H9 (cell line): ENCODE measurements around the gene NOXA1. TPM values are rescaled to one million over a fixed set of nuclear protein-coding genes. Genes with fewer than 3 reads are reported as not detected.

Experiments used
- DNase-seq: peaks from one replicate; pipeline ENCODE4 v3.0.0-alpha.2; 2017
- H2AFZ ChIP-seq: one replicate; pipeline ENCODE4 v1.6.1; 2013; ENCODE audit warnings: mild to moderate bottlenecking, low read length, control low read depth, moderate library complexity
- H2AK5ac ChIP-seq: 2 replicates; pipeline ENCODE4 v1.6.1; 2013; ENCODE audit warnings: low read length, control low read depth, mixed read lengths; ENCODE audit not compliant: insufficient read length
- H2BK120ac ChIP-seq: one replicate; pipeline ENCODE4 v1.6.1; 2013; ENCODE audit warnings: low read depth, mild to moderate bottlenecking, low read length, control low read depth, inconsistent platforms; ENCODE audit not compliant: poor library complexity, severe bottlenecking
- H2BK12ac ChIP-seq: 2 replicates; pipeline ENCODE4 v1.6.1; 2013; ENCODE audit warnings: low read length, control low read depth, mixed read lengths, low read depth; ENCODE audit not compliant: insufficient read length
- H2BK15ac ChIP-seq: 2 replicates; pipeline ENCODE4 v1.6.1; 2013; ENCODE audit warnings: low read depth, low read length, control low read depth
- H2BK20ac ChIP-seq: one replicate; pipeline ENCODE4 v1.6.1; 2013; ENCODE audit warnings: low read depth, mild to moderate bottlenecking, low read length, control low read depth, inconsistent platforms; ENCODE audit not compliant: poor library complexity, severe bottlenecking
- H2BK5ac ChIP-seq: 2 replicates; pipeline ENCODE4 v1.6.1; 2013; ENCODE audit warnings: low read length, control low read depth, mixed read lengths; ENCODE audit not compliant: insufficient read length
- H3K14ac ChIP-seq: 2 replicates; pipeline ENCODE4 v1.6.1; 2013; ENCODE audit warnings: low read length, control low read depth; ENCODE audit not compliant: insufficient read depth
- H3K18ac ChIP-seq: 2 replicates; pipeline ENCODE4 v1.6.1; 2013; ENCODE audit warnings: low read depth, mild to moderate bottlenecking, mixed read lengths, low read length, control low read depth; ENCODE audit not compliant: insufficient read length
- H3K23ac ChIP-seq: 2 replicates; pipeline ENCODE4 v1.6.1; 2013; ENCODE audit warnings: low read length, control low read depth, mixed read lengths, low read depth; ENCODE audit not compliant: insufficient read length
- H3K23me2 ChIP-seq: 2 replicates; pipeline ENCODE4 v1.6.1; 2013; ENCODE audit warnings: low read depth, mild to moderate bottlenecking, mixed read lengths, low read length, control low read depth; ENCODE audit not compliant: insufficient read length, poor library complexity, severe bottlenecking
- H3K27ac ChIP-seq: 2 replicates; pipeline ENCODE4 v1.5.1; 2013; ENCODE audit warnings: low read length, control low read depth, mixed read lengths, low read depth; ENCODE audit not compliant: insufficient read length
- H3K27me3 ChIP-seq: 2 replicates; pipeline ENCODE4 v1.6.1; 2013; ENCODE audit warnings: low read length, control low read depth, inconsistent platforms; ENCODE audit not compliant: insufficient read depth
- H3K4ac ChIP-seq: 2 replicates; pipeline ENCODE4 v1.6.1; 2013; ENCODE audit warnings: low read depth, mild to moderate bottlenecking, control low read depth, inconsistent platforms, low read length, moderate library complexity
- H3K4me1 ChIP-seq: 2 replicates; pipeline ENCODE4 v1.6.1; 2013; ENCODE audit warnings: low read length, control low read depth, inconsistent platforms; ENCODE audit not compliant: insufficient read depth
- H3K4me2 ChIP-seq: 2 replicates; pipeline ENCODE4 v1.6.1; 2013; ENCODE audit warnings: low read length, control low read depth, mixed read lengths; ENCODE audit not compliant: insufficient read length, insufficient read depth
- H3K56ac ChIP-seq: 2 replicates; pipeline ENCODE4 v1.6.1; 2013; ENCODE audit warnings: low read depth, mild to moderate bottlenecking, mixed read lengths, low read length, control low read depth; ENCODE audit not compliant: insufficient read length
- H3K79me1 ChIP-seq: 2 replicates; pipeline ENCODE4 v1.6.1; 2013; ENCODE audit warnings: low read depth, mild to moderate bottlenecking, moderate library complexity, low read length, control low read depth, inconsistent platforms; ENCODE audit not compliant: insufficient read depth, poor library complexity, severe bottlenecking
- H3K79me2 ChIP-seq: 2 replicates; pipeline ENCODE4 v1.6.1; 2013; ENCODE audit warnings: low read length, control low read depth, inconsistent platforms; ENCODE audit not compliant: insufficient read depth
- H3K9ac ChIP-seq: 2 replicates; pipeline ENCODE4 v1.6.1; 2013; ENCODE audit warnings: low read length, control low read depth, mixed read lengths; ENCODE audit not compliant: insufficient read length; ENCODE audit errors: extremely low read depth
- H3K9me3 ChIP-seq: one replicate; pipeline ENCODE4 v1.6.1; 2013; ENCODE audit warnings: low read depth, low read length, inconsistent platforms; ENCODE audit not compliant: control insufficient read depth
- H3T11ph ChIP-seq: one replicate; pipeline ENCODE4 v1.6.1; 2013; ENCODE audit warnings: mild to moderate bottlenecking, low read length, control low read depth, inconsistent platforms
- H4K20me1 ChIP-seq: one replicate; pipeline ENCODE4 v1.6.1; 2013; ENCODE audit not compliant: control insufficient read depth, insufficient read length, insufficient read depth
- H4K5ac ChIP-seq: 2 replicates; pipeline ENCODE4 v1.6.1; 2013; ENCODE audit warnings: low read depth, mild to moderate bottlenecking, mixed read lengths, low read length, control low read depth; ENCODE audit not compliant: insufficient read length
- H4K8ac ChIP-seq: replicated peaks from 2 replicates; pipeline ENCODE4 v1.6.1; 2013; ENCODE audit warnings: low read length, control low read depth, mixed read lengths, low read depth; ENCODE audit not compliant: insufficient read length
- H4K91ac ChIP-seq: 2 replicates; pipeline ENCODE4 v1.6.1; 2013; ENCODE audit warnings: low read depth, mild to moderate bottlenecking, moderate library complexity, mixed read lengths, low read length, control low read depth; ENCODE audit not compliant: insufficient read length
- H3K27ac Mint-ChIP-seq, 3 experiments: 2 replicates in 2 of 3; 3 replicates in 1 of 3; pipeline ENCODE4 v1.8.0; 2020 to 2021; ENCODE audit warnings: mixed read lengths in 3 of 3, mild to moderate bottlenecking in 1 of 3, moderate library complexity in 1 of 3
- H3K27me3 Mint-ChIP-seq: 2 replicates; pipeline ENCODE4 v1.8.0; 2021; ENCODE audit warnings: low read depth, mild to moderate bottlenecking, moderate library complexity, mixed read lengths
- H3K36me3 Mint-ChIP-seq, 3 experiments: 2 replicates in 2 of 3; 3 replicates in 1 of 3; pipeline ENCODE4 v1.8.0; 2020 to 2021; ENCODE audit warnings: low read depth in 3 of 3, mixed read lengths in 3 of 3; ENCODE audit not compliant: insufficient read depth in 1 of 3
- H3K4me1 Mint-ChIP-seq, 2 experiments: 2 replicates each; pipeline ENCODE4 v1.8.0; 2020; ENCODE audit warnings: mixed read lengths in 2 of 2
- H3K4me3 Mint-ChIP-seq, 2 experiments: 2 replicates in 1 of 2; 3 replicates in 1 of 2; pipeline ENCODE4 v1.8.0; 2020 to 2021; ENCODE audit warnings: mild to moderate bottlenecking in 2 of 2, mixed read lengths in 2 of 2, moderate library complexity in 1 of 2
- H3K9me3 Mint-ChIP-seq, 2 experiments: 2 replicates in 1 of 2; 3 replicates in 1 of 2; pipeline ENCODE4 v1.8.0; 2020; ENCODE audit warnings: mild to moderate bottlenecking in 2 of 2, mixed read lengths in 2 of 2, moderate library complexity in 1 of 2
- WGBS: extraction: QIAGEN DNeasy Blood & Tissue Kit; methylation state at CpG from one replicate; pipeline ENCODE4 v1.1.7; 2013; ENCODE audit warnings: missing lambda C conversion rate, low lambda C conversion rate, mixed read lengths; ENCODE audit not compliant: insufficient read length; ENCODE audit errors: extremely low coverage; 5-methylcytosine and 5-hydroxymethylcytosine counted together
- total RNA-seq: library from RNA; stranded (reverse); gene quantifications from 2 replicates; pipeline ENCODE4 v1.2.1, GENCODE V29; 2021
- TF ChIP-seq, protein P1 (sequence below): fragments of 200-600 bp; sonication (generic); conservative IDR thresholded peaks from 3 replicates; pipeline ENCODE4 v1.8.0; 2021; ENCODE audit warnings: antibody characterized with exemption, mild to moderate bottlenecking

Gene NOXA1
- total RNA-seq, 1 experiment from 2014 or later = 2.0 TPM

DNA sequence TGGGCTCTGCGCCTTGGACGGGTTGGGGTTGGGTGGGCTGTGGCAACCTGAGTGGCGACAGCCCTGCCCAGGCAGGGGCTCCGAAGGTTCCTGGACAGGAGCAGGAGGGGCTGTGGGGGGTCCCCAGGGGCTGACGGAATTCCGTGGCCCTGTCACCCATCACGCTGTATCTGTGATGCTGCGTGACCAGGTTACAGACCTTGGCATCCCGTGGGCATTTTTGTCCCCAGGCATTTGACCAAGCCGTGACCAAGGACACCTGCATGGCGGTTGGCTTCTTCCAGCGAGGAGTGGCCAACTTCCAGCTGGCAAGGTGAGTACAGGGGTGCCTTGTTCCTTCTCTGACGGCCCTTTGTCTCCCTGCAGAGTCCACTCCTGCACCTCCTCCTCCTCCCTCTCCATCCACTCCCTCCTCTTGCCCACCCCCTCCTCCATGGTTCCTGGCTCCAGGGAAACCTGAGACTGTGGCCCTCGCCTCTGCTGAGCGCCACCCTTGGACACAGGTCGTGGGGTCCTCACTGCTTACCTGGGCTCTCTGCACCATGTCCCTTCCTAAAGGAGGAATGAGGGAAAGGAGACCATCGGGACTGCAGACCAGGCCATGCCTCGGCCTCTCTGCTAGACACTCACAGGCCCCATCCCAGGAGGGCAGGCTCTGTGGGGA, 3.0 kb downstream of the NOXA1 start:
- H3K36me3 Mint-ChIP-seq = no peaks in the 10 kb centered on the region

More for the DNA sequence above, 3.0 kb downstream of the NOXA1 start:
- no peaks in the 10 kb centered on the region for H4K20me1 ChIP-seq
- H3K27ac ChIP-seq = no peak overlapping the region
- Mint-ChIP-seq H3K27me3 (peaks cover 10% of the 10 kb centered on the region), H3K4me1 (peaks cover 5 to 7% of the 10 kb centered on the region in 2 experiments), H3K9me3 (no peaks in the 10 kb centered on the region), H3K27ac (no peak overlapping the region), H3K4me3 (no peak overlapping the region)
- no peak overlapping the region for H3K4me2 ChIP-seq
- H4K8ac ChIP-seq = no peak overlapping the region
- H3K23ac ChIP-seq = no peak overlapping the region
- H3K79me2 ChIP-seq = no peaks in the 10 kb centered on the region
- H3K27me3 ChIP-seq = no peaks in the 10 kb centered on the region
- H3K4me1 ChIP-seq = no peaks in the 10 kb centered on the region
- no peak overlapping the region for H3K4ac ChIP-seq
- H2AK5ac ChIP-seq = no peak overlapping the region
- no peak overlapping the region for H3K56ac ChIP-seq
- H3K79me1 ChIP-seq = no peaks in the 10 kb centered on the region
- H2BK20ac ChIP-seq = no peak overlapping the region
- H2BK5ac ChIP-seq = no peak overlapping the region
- no peak overlapping the region for H3T11ph ChIP-seq
- H3K14ac ChIP-seq = no peak overlapping the region
- WGBS = no CpG with 5 or more reads among the region's 18 CpGs
- peaks cover 11% of the 10 kb centered on the region for H3K23me2 ChIP-seq
- no peak overlapping the region for H4K5ac ChIP-seq
- H4K91ac ChIP-seq = no peak overlapping the region
- no peak overlapping the region for H3K9ac ChIP-seq
- TF ChIP-seq, protein P1, sequence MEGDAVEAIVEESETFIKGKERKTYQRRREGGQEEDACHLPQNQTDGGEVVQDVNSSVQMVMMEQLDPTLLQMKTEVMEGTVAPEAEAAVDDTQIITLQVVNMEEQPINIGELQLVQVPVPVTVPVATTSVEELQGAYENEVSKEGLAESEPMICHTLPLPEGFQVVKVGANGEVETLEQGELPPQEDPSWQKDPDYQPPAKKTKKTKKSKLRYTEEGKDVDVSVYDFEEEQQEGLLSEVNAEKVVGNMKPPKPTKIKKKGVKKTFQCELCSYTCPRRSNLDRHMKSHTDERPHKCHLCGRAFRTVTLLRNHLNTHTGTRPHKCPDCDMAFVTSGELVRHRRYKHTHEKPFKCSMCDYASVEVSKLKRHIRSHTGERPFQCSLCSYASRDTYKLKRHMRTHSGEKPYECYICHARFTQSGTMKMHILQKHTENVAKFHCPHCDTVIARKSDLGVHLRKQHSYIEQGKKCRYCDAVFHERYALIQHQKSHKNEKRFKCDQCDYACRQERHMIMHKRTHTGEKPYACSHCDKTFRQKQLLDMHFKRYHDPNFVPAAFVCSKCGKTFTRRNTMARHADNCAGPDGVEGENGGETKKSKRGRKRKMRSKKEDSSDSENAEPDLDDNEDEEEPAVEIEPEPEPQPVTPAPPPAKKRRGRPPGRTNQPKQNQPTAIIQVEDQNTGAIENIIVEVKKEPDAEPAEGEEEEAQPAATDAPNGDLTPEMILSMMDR = no peak
- no peaks in the 10 kb centered on the region for H3K9me3 ChIP-seq
- no peak overlapping the region for H2BK120ac ChIP-seq
- H3K18ac ChIP-seq = no peak overlapping the region
- no peak overlapping the region for H2BK15ac ChIP-seq
- H2AFZ ChIP-seq = no peak overlapping the region
- no peak for DNase-seq
- H2BK12ac ChIP-seq = no peak overlapping the region
